H9 (cell line): Measurements from ENCODE around the gene CDKAL1. TPM values are rescaled to one million over a fixed set of nuclear protein-coding genes. Genes with fewer than 3 reads are reported as not detected.

Experiments used
- DNase-seq: peaks from one replicate; pipeline ENCODE4 v3.0.0-alpha.2; 2017
- H2AFZ ChIP-seq: one replicate; pipeline ENCODE4 v1.6.1; 2013; ENCODE audit warnings: mild to moderate bottlenecking, low read length, control low read depth, moderate library complexity
- H2AK5ac ChIP-seq: 2 replicates; pipeline ENCODE4 v1.6.1; 2013; ENCODE audit warnings: low read length, control low read depth, mixed read lengths; ENCODE audit not compliant: insufficient read length
- H2BK120ac ChIP-seq: one replicate; pipeline ENCODE4 v1.6.1; 2013; ENCODE audit warnings: low read depth, mild to moderate bottlenecking, low read length, control low read depth, inconsistent platforms; ENCODE audit not compliant: poor library complexity, severe bottlenecking
- H2BK12ac ChIP-seq: 2 replicates; pipeline ENCODE4 v1.6.1; 2013; ENCODE audit warnings: low read length, control low read depth, mixed read lengths, low read depth; ENCODE audit not compliant: insufficient read length
- H2BK15ac ChIP-seq: 2 replicates; pipeline ENCODE4 v1.6.1; 2013; ENCODE audit warnings: low read depth, low read length, control low read depth
- H2BK20ac ChIP-seq: one replicate; pipeline ENCODE4 v1.6.1; 2013; ENCODE audit warnings: low read depth, mild to moderate bottlenecking, low read length, control low read depth, inconsistent platforms; ENCODE audit not compliant: poor library complexity, severe bottlenecking
- H2BK5ac ChIP-seq: 2 replicates; pipeline ENCODE4 v1.6.1; 2013; ENCODE audit warnings: low read length, control low read depth, mixed read lengths; ENCODE audit not compliant: insufficient read length
- H3K14ac ChIP-seq: 2 replicates; pipeline ENCODE4 v1.6.1; 2013; ENCODE audit warnings: low read length, control low read depth; ENCODE audit not compliant: insufficient read depth
- H3K18ac ChIP-seq: 2 replicates; pipeline ENCODE4 v1.6.1; 2013; ENCODE audit warnings: low read depth, mild to moderate bottlenecking, mixed read lengths, low read length, control low read depth; ENCODE audit not compliant: insufficient read length
- H3K23ac ChIP-seq: 2 replicates; pipeline ENCODE4 v1.6.1; 2013; ENCODE audit warnings: low read length, control low read depth, mixed read lengths, low read depth; ENCODE audit not compliant: insufficient read length
- H3K23me2 ChIP-seq: 2 replicates; pipeline ENCODE4 v1.6.1; 2013; ENCODE audit warnings: low read depth, mild to moderate bottlenecking, mixed read lengths, low read length, control low read depth; ENCODE audit not compliant: insufficient read length, poor library complexity, severe bottlenecking
- H3K27ac ChIP-seq: 2 replicates; pipeline ENCODE4 v1.5.1; 2013; ENCODE audit warnings: low read length, control low read depth, mixed read lengths, low read depth; ENCODE audit not compliant: insufficient read length
- H3K27me3 ChIP-seq: 2 replicates; pipeline ENCODE4 v1.6.1; 2013; ENCODE audit warnings: low read length, control low read depth, inconsistent platforms; ENCODE audit not compliant: insufficient read depth
- H3K4ac ChIP-seq: 2 replicates; pipeline ENCODE4 v1.6.1; 2013; ENCODE audit warnings: low read depth, mild to moderate bottlenecking, control low read depth, inconsistent platforms, low read length, moderate library complexity
- H3K4me1 ChIP-seq: 2 replicates; pipeline ENCODE4 v1.6.1; 2013; ENCODE audit warnings: low read length, control low read depth, inconsistent platforms; ENCODE audit not compliant: insufficient read depth
- H3K4me2 ChIP-seq: 2 replicates; pipeline ENCODE4 v1.6.1; 2013; ENCODE audit warnings: low read length, control low read depth, mixed read lengths; ENCODE audit not compliant: insufficient read length, insufficient read depth
- H3K56ac ChIP-seq: 2 replicates; pipeline ENCODE4 v1.6.1; 2013; ENCODE audit warnings: low read depth, mild to moderate bottlenecking, mixed read lengths, low read length, control low read depth; ENCODE audit not compliant: insufficient read length
- H3K79me1 ChIP-seq: 2 replicates; pipeline ENCODE4 v1.6.1; 2013; ENCODE audit warnings: low read depth, mild to moderate bottlenecking, moderate library complexity, low read length, control low read depth, inconsistent platforms; ENCODE audit not compliant: insufficient read depth, poor library complexity, severe bottlenecking
- H3K79me2 ChIP-seq: 2 replicates; pipeline ENCODE4 v1.6.1; 2013; ENCODE audit warnings: low read length, control low read depth, inconsistent platforms; ENCODE audit not compliant: insufficient read depth
- H3K9ac ChIP-seq: 2 replicates; pipeline ENCODE4 v1.6.1; 2013; ENCODE audit warnings: low read length, control low read depth, mixed read lengths; ENCODE audit not compliant: insufficient read length; ENCODE audit errors: extremely low read depth
- H3K9me3 ChIP-seq: one replicate; pipeline ENCODE4 v1.6.1; 2013; ENCODE audit warnings: low read depth, low read length, inconsistent platforms; ENCODE audit not compliant: control insufficient read depth
- H3T11ph ChIP-seq: one replicate; pipeline ENCODE4 v1.6.1; 2013; ENCODE audit warnings: mild to moderate bottlenecking, low read length, control low read depth, inconsistent platforms
- H4K20me1 ChIP-seq: one replicate; pipeline ENCODE4 v1.6.1; 2013; ENCODE audit not compliant: control insufficient read depth, insufficient read length, insufficient read depth
- H4K5ac ChIP-seq: 2 replicates; pipeline ENCODE4 v1.6.1; 2013; ENCODE audit warnings: low read depth, mild to moderate bottlenecking, mixed read lengths, low read length, control low read depth; ENCODE audit not compliant: insufficient read length
- H4K8ac ChIP-seq: replicated peaks from 2 replicates; pipeline ENCODE4 v1.6.1; 2013; ENCODE audit warnings: low read length, control low read depth, mixed read lengths, low read depth; ENCODE audit not compliant: insufficient read length
- H4K91ac ChIP-seq: 2 replicates; pipeline ENCODE4 v1.6.1; 2013; ENCODE audit warnings: low read depth, mild to moderate bottlenecking, moderate library complexity, mixed read lengths, low read length, control low read depth; ENCODE audit not compliant: insufficient read length
- H3K27ac Mint-ChIP-seq, 3 experiments: 2 replicates in 2 of 3; 3 replicates in 1 of 3; pipeline ENCODE4 v1.8.0; 2020 to 2021; ENCODE audit warnings: mixed read lengths in 3 of 3, mild to moderate bottlenecking in 1 of 3, moderate library complexity in 1 of 3
- H3K27me3 Mint-ChIP-seq: 2 replicates; pipeline ENCODE4 v1.8.0; 2021; ENCODE audit warnings: low read depth, mild to moderate bottlenecking, moderate library complexity, mixed read lengths
- H3K36me3 Mint-ChIP-seq, 3 experiments: 2 replicates in 2 of 3; 3 replicates in 1 of 3; pipeline ENCODE4 v1.8.0; 2020 to 2021; ENCODE audit warnings: low read depth in 3 of 3, mixed read lengths in 3 of 3; ENCODE audit not compliant: insufficient read depth in 1 of 3
- H3K4me1 Mint-ChIP-seq, 2 experiments: 2 replicates each; pipeline ENCODE4 v1.8.0; 2020; ENCODE audit warnings: mixed read lengths in 2 of 2
- H3K4me3 Mint-ChIP-seq, 2 experiments: 2 replicates in 1 of 2; 3 replicates in 1 of 2; pipeline ENCODE4 v1.8.0; 2020 to 2021; ENCODE audit warnings: mild to moderate bottlenecking in 2 of 2, mixed read lengths in 2 of 2, moderate library complexity in 1 of 2
- H3K9me3 Mint-ChIP-seq, 2 experiments: 2 replicates in 1 of 2; 3 replicates in 1 of 2; pipeline ENCODE4 v1.8.0; 2020; ENCODE audit warnings: mild to moderate bottlenecking in 2 of 2, mixed read lengths in 2 of 2, moderate library complexity in 1 of 2
- CTCF ChIP-seq: fragments of 200-600 bp; sonication (generic); conservative IDR thresholded peaks from 3 replicates; pipeline ENCODE4 v1.8.0; 2021; ENCODE audit warnings: antibody characterized with exemption, mild to moderate bottlenecking
- total RNA-seq: library from RNA; stranded (reverse); gene quantifications from 2 replicates; pipeline ENCODE4 v1.2.1, GENCODE V29; 2021

Gene CDKAL1
- total RNA-seq, 1 experiment from 2014 or later: 23.0 TPM

DNA sequence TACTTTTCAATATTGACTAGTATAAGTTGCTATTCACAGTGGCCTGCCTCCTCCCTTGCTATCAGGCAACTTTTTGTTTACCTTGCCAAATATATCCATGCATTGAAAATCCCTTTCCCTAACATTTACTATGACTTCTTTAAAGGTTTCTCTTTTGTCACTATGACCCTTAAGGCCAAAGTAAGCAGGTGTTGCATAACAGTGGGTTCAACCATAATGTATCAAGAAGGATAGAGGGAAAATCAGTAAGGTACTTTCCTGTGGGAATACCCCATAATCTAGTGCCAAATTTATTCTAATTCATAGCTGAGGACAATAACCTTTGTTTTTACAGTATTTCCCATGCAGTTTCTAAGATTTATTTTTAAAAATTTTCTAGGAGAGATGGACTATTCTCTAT lies 527.6 kb downstream of the CDKAL1 start:
- Histone ChIP-seq H3K79me2 (no peaks in the 10 kb centered on the region), H3K4me1 (no peaks in the 10 kb centered on the region), H3K4ac (no peak overlapping the region), H2AFZ (no peak overlapping the region), H3K4me2 (no peak overlapping the region), H3K23me2 (no peaks in the 10 kb centered on the region), H2BK5ac (no peak overlapping the region), H3K9me3 (no peaks in the 10 kb centered on the region), H3K14ac (no peak overlapping the region), H3K18ac (no peak overlapping the region), H2BK120ac (no peak overlapping the region), H3T11ph (no peak overlapping the region), H2BK20ac (no peak overlapping the region), H3K27ac (no peak overlapping the region), H4K20me1 (no peaks in the 10 kb centered on the region), H2AK5ac (no peak overlapping the region), H3K56ac (no peak overlapping the region), H4K91ac (no peak overlapping the region), H3K79me1 (no peaks in the 10 kb centered on the region), H4K8ac (no peak overlapping the region), H2BK12ac (no peak overlapping the region), H3K9ac (no peak overlapping the region), H3K23ac (no peak overlapping the region), H3K27me3 (no peaks in the 10 kb centered on the region), H2BK15ac (no peak overlapping the region), H4K5ac (no peak overlapping the region)
- Mint-ChIP-seq H3K36me3 (peaks cover 2 to 17% (median 8%) of the 10 kb centered on the region in 3 experiments; a peak in 5 of 7 replicates), H3K27me3 (no peaks in the 10 kb centered on the region), H3K27ac (no peak overlapping the region; a peak in 1 of 7 replicates), H3K9me3 (peaks cover 5 to 9% of the 10 kb centered on the region in 2 experiments; a peak in 4 of 5 replicates), H3K4me1 (no peaks in the 10 kb centered on the region), H3K4me3 (no peak overlapping the region)
- TF ChIP-seq CTCF: no peak
- DNase-seq: no peak
